Uterus (tissue), 2 donors: ENCODE data around the gene LMX1B.

Experiments used
- POLR2A ChIP-seq, 2 donors: fragments of 450-650 bp; IDR thresholded peaks; one replicate each; pipeline ENCODE4 v1.6.1; 2016; ENCODE audit warnings: antibody characterized with exemption in 2 of 2, mild to moderate bottlenecking in 1 of 2, moderate library complexity in 1 of 2
- TF ChIP-seq, protein P1 (sequence below), 4 experiments: fragments of 200-600 bp in 2 of 4; fragments of 450-650 bp in 2 of 4; sonication (generic) in 2 of 4; IDR thresholded peaks; one replicate each; pipeline ENCODE4 v1.5.1; 2016 to 2019; ENCODE audit warnings: antibody characterized with exemption in 4 of 4, mild to moderate bottlenecking in 2 of 4, moderate library complexity in 1 of 4

GRCh38 chr9:126633881-126634558 is 20.3 kb downstream of the LMX1B start:
- TF ChIP-seq, protein P1, sequence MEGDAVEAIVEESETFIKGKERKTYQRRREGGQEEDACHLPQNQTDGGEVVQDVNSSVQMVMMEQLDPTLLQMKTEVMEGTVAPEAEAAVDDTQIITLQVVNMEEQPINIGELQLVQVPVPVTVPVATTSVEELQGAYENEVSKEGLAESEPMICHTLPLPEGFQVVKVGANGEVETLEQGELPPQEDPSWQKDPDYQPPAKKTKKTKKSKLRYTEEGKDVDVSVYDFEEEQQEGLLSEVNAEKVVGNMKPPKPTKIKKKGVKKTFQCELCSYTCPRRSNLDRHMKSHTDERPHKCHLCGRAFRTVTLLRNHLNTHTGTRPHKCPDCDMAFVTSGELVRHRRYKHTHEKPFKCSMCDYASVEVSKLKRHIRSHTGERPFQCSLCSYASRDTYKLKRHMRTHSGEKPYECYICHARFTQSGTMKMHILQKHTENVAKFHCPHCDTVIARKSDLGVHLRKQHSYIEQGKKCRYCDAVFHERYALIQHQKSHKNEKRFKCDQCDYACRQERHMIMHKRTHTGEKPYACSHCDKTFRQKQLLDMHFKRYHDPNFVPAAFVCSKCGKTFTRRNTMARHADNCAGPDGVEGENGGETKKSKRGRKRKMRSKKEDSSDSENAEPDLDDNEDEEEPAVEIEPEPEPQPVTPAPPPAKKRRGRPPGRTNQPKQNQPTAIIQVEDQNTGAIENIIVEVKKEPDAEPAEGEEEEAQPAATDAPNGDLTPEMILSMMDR (IDR thresholded peaks at IDR 0.05): no peak
- TF ChIP-seq POLR2A (IDR thresholded peaks at IDR 0.05): no peak
